ENCODE data around the gene NDOR1. TPM values are rescaled to one million over a fixed set of nuclear protein-coding genes. Genes with fewer than 3 reads are reported as not detected.

Gene NDOR1
- 22.4 to 24.3 TPM (median 23.5 TPM) in 3 replicates for total RNA-seq

DNA sequence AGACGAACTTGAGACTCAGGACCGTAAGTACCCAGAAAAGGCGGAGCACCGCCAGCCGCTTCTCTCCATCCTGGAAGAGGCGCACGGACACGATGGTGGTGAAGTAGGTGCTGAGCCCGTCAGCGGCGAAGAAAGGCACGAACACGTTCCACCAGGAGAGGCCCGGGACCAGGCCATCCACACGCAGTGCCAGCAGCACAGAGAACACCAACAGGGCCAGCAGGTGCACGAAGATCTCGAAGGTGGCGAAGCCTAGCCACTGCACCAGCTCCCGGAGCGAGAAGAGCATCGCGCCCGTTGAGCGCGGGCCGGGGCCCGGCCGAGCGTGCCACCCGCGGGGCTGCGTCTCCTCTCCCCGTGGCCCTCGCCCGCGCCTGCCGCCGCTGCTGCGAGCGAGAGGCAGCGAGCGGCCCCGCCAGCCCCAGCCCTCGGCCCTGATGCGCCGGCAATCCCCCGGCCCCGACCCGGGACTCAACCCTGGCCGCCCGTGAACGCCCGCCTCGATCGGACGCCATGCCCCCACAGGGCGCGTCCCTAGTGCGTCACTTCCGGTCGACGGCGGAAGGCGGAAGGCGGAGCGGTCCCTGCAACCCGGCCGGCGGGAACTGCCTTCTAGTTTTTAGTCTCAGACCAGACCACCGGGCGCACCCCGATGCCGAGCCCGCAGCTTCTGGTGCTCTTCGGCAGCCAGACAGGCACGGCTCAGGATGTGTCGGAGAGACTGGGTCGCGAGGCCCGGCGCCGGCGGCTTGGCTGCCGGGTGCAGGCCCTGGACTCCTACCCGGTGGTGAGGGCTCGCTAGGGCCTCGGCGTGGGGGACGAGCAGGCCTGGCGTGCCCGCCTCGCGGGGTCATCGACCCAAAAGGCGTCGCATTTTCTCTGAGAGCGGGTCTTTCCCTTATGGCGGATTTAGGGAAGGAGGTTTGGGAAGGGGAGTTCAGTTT, at the start of gene NDOR1, which contains the start of gene TMEM203:
TSS of gene NDOR1 (plus strand) at position 575 of the 944 bp plus-strand sequence. CDS start at position 653, 78 bp downstream.
TSS of gene TMEM203 (minus strand) at position 523 of the 944 bp plus-strand sequence. CDS start at position 289, 234 bp downstream.
- Mint-ChIP-seq H3K27ac (peak within 1 kb of the TSS; percentile 96), H3K36me3 (peaks cover 10% of the 10 kb centered on the region), H3K27me3 (ENCODE audit: low read depth) (no peaks in the 10 kb centered on the region), H3K4me3 (peak within 1 kb of the TSS; percentile 95), H3K4me1 (peaks cover 37% of the 10 kb centered on the region), H3K9me3 (no peaks in the 10 kb centered on the region)
- DNase-seq (ENCODE audit: low spot score in 2 of 2, unreplicated experiment in 2 of 2) = peak; percentile 95 to 96
- TF ChIP-seq CTCF (IDR thresholded peaks at IDR 0.05; ENCODE audit: unreplicated experiment) = no peak

GRCh38 chr9:137156567-137157375, 48.7 kb upstream of the NDOR1 start:
- Mint-ChIP-seq H3K36me3 (no peaks in the 10 kb centered on the region), H3K27ac (no peak overlapping the region), H3K9me3 (no peaks in the 10 kb centered on the region), H3K4me1 (peaks cover 1% of the 10 kb centered on the region), H3K27me3 (ENCODE audit: low read depth) (peaks cover 71% of the 10 kb centered on the region), H3K4me3 (no peak overlapping the region)
- no peak for DNase-seq (ENCODE audit: low spot score in 2 of 2, unreplicated experiment in 2 of 2)
- TF ChIP-seq CTCF (IDR thresholded peaks at IDR 0.05; ENCODE audit: unreplicated experiment) = no peak

DNA sequence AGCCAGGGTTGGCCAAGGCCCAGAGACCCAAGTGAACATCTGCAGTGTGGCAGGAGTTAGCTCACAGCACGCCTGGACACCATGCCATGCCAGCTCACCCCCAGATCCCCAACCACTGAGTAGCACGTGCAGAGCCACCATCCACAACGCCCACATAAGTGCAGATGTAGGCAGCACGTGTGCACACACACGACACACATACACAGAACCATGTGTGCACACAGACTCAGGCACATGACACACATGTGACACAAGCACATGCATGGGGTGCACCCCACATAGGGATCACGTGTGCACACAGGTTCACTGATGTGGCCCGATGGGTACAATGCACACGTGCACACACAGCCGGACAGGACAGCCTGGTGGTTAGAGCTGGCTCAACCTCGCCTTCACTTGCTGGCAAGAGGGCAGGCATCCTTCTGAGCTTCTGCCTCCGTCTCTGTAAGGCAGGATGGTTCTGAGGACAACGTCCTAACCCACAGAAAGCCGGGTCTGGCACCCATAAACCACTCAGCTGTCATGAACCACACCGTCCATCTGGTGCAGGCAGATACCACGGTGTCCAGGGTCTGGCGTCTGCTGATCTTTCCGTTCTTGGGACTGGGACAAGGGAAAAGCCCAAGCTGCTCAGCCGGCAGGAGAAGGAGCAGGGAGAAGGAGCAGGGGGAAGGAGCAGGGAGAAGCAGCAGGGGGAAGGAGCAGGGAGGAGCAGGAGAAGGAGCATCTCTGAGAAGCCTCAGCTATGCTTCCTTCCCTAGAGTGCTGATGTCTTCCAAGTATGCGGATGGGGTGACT, 47.7 kb upstream of the NDOR1 start:
- Mint-ChIP-seq H3K27me3 (ENCODE audit: low read depth) (peaks cover 79% of the 10 kb centered on the region), H3K4me3 (no peak overlapping the region), H3K4me1 (peaks cover 2% of the 10 kb centered on the region), H3K36me3 (no peaks in the 10 kb centered on the region), H3K27ac (no peak overlapping the region), H3K9me3 (no peaks in the 10 kb centered on the region)
- TF ChIP-seq CTCF (IDR thresholded peaks at IDR 0.05; ENCODE audit: unreplicated experiment) = no peak
- no peak for DNase-seq (ENCODE audit: low spot score in 2 of 2, unreplicated experiment in 2 of 2)

DNA sequence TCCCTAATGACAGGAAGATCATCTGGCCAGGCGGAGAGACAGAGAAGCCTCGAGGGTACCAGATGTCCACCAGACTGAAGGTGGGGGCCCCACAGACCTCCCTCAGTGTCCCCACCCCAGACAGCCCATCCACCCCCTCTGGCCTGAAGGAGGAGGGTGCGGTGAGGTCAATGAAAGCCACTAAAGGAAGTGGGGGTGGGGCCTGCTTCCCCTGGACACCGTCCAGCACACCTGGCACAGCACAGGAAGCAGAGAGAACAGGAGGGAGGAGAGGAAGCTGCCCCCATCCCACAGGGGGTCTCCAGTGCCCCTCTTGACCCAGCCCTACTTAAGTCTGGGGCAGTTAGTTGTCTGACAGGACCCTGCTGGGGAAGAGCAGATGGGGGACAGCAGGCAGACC, 46.9 kb upstream of the NDOR1 start:
- no peak overlapping the region for H3K4me3 Mint-ChIP-seq
- H3K4me1 Mint-ChIP-seq = peaks cover 5% of the 10 kb centered on the region
- H3K36me3 Mint-ChIP-seq = no peaks in the 10 kb centered on the region
- TF ChIP-seq CTCF (IDR thresholded peaks at IDR 0.05; ENCODE audit: unreplicated experiment) = no peak
- no peak overlapping the region for H3K27ac Mint-ChIP-seq
- no peaks in the 10 kb centered on the region for H3K9me3 Mint-ChIP-seq
- peaks cover 86% of the 10 kb centered on the region for H3K27me3 Mint-ChIP-seq (ENCODE audit: low read depth)
- DNase-seq (ENCODE audit: low spot score in 2 of 2, unreplicated experiment in 2 of 2) = no peak
